ENCODE measurements around the gene ITGA5. TPM values are rescaled to one million over a fixed set of nuclear protein-coding genes. Genes with fewer than 3 reads are reported as not detected.
A peak's percentile ranks its signal among the peaks of the same experiment; 100 is the strongest.

ITGA5 gene
- polyA plus RNA-seq, 1 donor (not counting 4 experiments of a cell fraction or from before 2014, with no cell fraction given) = 47.9 TPM

GRCh38 chr12:54437243-54437642, 18.2 kb upstream of the ITGA5 start:
- peak overlapping the region; percentile 67 for H3K27ac ChIP-seq (ENCODE audit: control insufficient read depth, insufficient read depth, low read length)
- no peaks in the 10 kb centered on the region for H3K9me3 ChIP-seq (ENCODE audit: control insufficient read depth, low read depth, low read length)
- dilution Hi-C loops (cut with MboI; ENCODE audit: extremely low pct_ligation_motif_present, low sequenced_read_pairs) = no loop called here
- peak overlapping the region; percentile 48 for H3K4me2 ChIP-seq (ENCODE audit: control insufficient read depth, extremely low read depth, insufficient read depth, low read depth, low read length)
- H3K27me3 ChIP-seq (ENCODE audit: control insufficient read depth, extremely low read depth, insufficient read depth, low read length) = no peaks in the 10 kb centered on the region
- H3K4me1 ChIP-seq (ENCODE audit: control insufficient read depth, extremely low read depth, insufficient read depth, low read length) = peaks cover 35% of the 10 kb centered on the region
- DNase-seq (ENCODE audit: low read depth, low spot score) (peak; percentile 75), FAIRE-seq (no peak)
- no peaks in the 10 kb centered on the region for H3K9me1 ChIP-seq (ENCODE audit: control insufficient read depth, extremely low read depth, insufficient read depth, low read length)
- no peak for TF ChIP-seq EZH2 (IDR thresholded peaks at IDR 0.05; ENCODE audit: low read length)
- no peak for TF ChIP-seq CTCF (optimal IDR thresholded peaks at IDR 0.05 in 1 of 3, IDR thresholded peaks at IDR 0.05 in 1 of 3, conservative IDR thresholded peaks at IDR 0.05 in 1 of 3; ENCODE audit: extremely low read depth in 1 of 3, insufficient read depth in 2 of 3, low read length in 3 of 3)
- H3K36me3 ChIP-seq (ENCODE audit: control insufficient read depth in 2 of 2, extremely low read depth in 1 of 2, insufficient read depth in 2 of 2, low read length in 2 of 2) = no peaks in the 10 kb centered on the region
- H4K20me1 ChIP-seq (ENCODE audit: control insufficient read depth, extremely low read depth, insufficient read depth, low read length) = no peaks in the 10 kb centered on the region
- H3K79me2 ChIP-seq (ENCODE audit: control insufficient read depth, insufficient read depth, low read length) = no peaks in the 10 kb centered on the region
- peak overlapping the region; percentile 45 for H3K9ac ChIP-seq (ENCODE audit: control insufficient read depth, extremely low read depth, insufficient read depth, low read length)
- no peak overlapping the region for H3K4me3 ChIP-seq (ENCODE audit: control insufficient read depth in 2 of 3, extremely low read depth in 1 of 3, insufficient read depth in 2 of 3, low read depth in 1 of 3, low read length in 3 of 3)
- no peak overlapping the region for H2AFZ ChIP-seq (ENCODE audit: control insufficient read depth, low read length)

- Histone ChIP-seq H2AFZ (ENCODE audit: control insufficient read depth, low read length) (peak overlapping the region; percentile 38), H3K4me2 (ENCODE audit: control insufficient read depth, extremely low read depth, insufficient read depth, low read depth, low read length) (peak overlapping the region; percentile 84), H4K20me1 (ENCODE audit: control insufficient read depth, extremely low read depth, insufficient read depth, low read length) (no peaks in the 10 kb centered on the region), H3K27ac (ENCODE audit: control insufficient read depth, insufficient read depth, low read length) (peak overlapping the region; percentile 92), H3K9me3 (ENCODE audit: control insufficient read depth, low read depth, low read length) (no peaks in the 10 kb centered on the region), H3K4me1 (ENCODE audit: control insufficient read depth, extremely low read depth, insufficient read depth, low read length) (peaks cover 58% of the 10 kb centered on the region), H3K27me3 (ENCODE audit: control insufficient read depth, extremely low read depth, insufficient read depth, low read length) (no peaks in the 10 kb centered on the region), H3K9ac (ENCODE audit: control insufficient read depth, extremely low read depth, insufficient read depth, low read length) (peak overlapping the region; percentile 57), H3K36me3 (ENCODE audit: control insufficient read depth in 2 of 2, extremely low read depth in 1 of 2, insufficient read depth in 2 of 2, low read length in 2 of 2) (no peaks in the 10 kb centered on the region), H3K9me1 (ENCODE audit: control insufficient read depth, extremely low read depth, insufficient read depth, low read length) (no peaks in the 10 kb centered on the region), H3K79me2 (ENCODE audit: control insufficient read depth, insufficient read depth, low read length) (no peaks in the 10 kb centered on the region), H3K4me3 (ENCODE audit: control insufficient read depth in 2 of 3, extremely low read depth in 1 of 3, insufficient read depth in 2 of 3, low read depth in 1 of 3, low read length in 3 of 3) (no peak overlapping the region)
- DNase-seq (ENCODE audit: low read depth, low spot score) = no peak
- no peak for FAIRE-seq
- TF ChIP-seq EZH2 (IDR thresholded peaks at IDR 0.05; ENCODE audit: low read length) (no peak), CTCF (optimal IDR thresholded peaks at IDR 0.05 in 1 of 3, IDR thresholded peaks at IDR 0.05 in 1 of 3, conservative IDR thresholded peaks at IDR 0.05 in 1 of 3; ENCODE audit: extremely low read depth in 1 of 3, insufficient read depth in 2 of 3, low read length in 3 of 3) (no peak)
- dilution Hi-C loops (cut with MboI; ENCODE audit: extremely low pct_ligation_motif_present, low sequenced_read_pairs) = no loop called here
These were observed 13.7 kb upstream of the ITGA5 start for GRCh38 chr12:54432815-54433164.
